Measurements from ENCODE around the gene C11orf24. TPM values are rescaled to one million over a fixed set of nuclear protein-coding genes. Genes with fewer than 3 reads are reported as not detected.
A peak's percentile ranks its signal among the peaks of the same experiment; 100 is the strongest.

The C11orf24 gene
- total and polyA plus RNA-seq, 10 of the 15 experiments (the other 5 are each of a cell fraction or from before 2014, with no cell fraction given): 4.3 to 104 (median 41.4) TPM

- Histone ChIP-seq H2AFZ (ENCODE audit: control insufficient read depth, low read depth, low read length) (no peak overlapping the region), H3K9ac (ENCODE audit: control insufficient read depth, insufficient read depth, low read length) (no peak overlapping the region), H3K27ac (ENCODE audit: control insufficient read depth, insufficient read depth) (no peak overlapping the region), H3K27me3 (replicated peaks in 1 of 2; ENCODE audit: control insufficient read depth in 2 of 2, insufficient read depth in 2 of 2, low read length in 1 of 2) (no peaks in the 10 kb centered on the region), H4K20me1 (ENCODE audit: control insufficient read depth, insufficient read depth) (no peaks in the 10 kb centered on the region), H3K36me3 (ENCODE audit: control insufficient read depth in 2 of 2, insufficient read depth in 2 of 2, low read length in 1 of 2) (no peaks in the 10 kb centered on the region; a peak in 1 of 4 replicates), H3K9me3 (replicated peaks; ENCODE audit: control insufficient read depth, insufficient read depth, low read length) (peaks cover 3% of the 10 kb centered on the region; the same call in 1 of the 3 replicates), H3K4me2 (ENCODE audit: control insufficient read depth, insufficient read depth) (no peak overlapping the region), H3K4me3 (no peak overlapping the region), H3K79me2 (ENCODE audit: control insufficient read depth, insufficient read depth, low read length) (no peaks in the 10 kb centered on the region), H3K4me1 (ENCODE audit: control insufficient read depth, insufficient read depth, low read length) (no peaks in the 10 kb centered on the region; the same call in 1 of the 2 replicates)
- FAIRE-seq: peak; percentile 59
- no peak for DNase-seq (ENCODE audit: low read depth, low spot score)
- TF ChIP-seq CBX5 (IDR thresholded peaks at IDR 0.05; ENCODE audit: low read depth) (no peak), MYB (IDR thresholded peaks at IDR 0.05; ENCODE audit: borderline replicate concordance, low read depth, low read length) (no peak), REST (IDR thresholded peaks at IDR 0.05; ENCODE audit: low read depth, low read length) (no peak)
- ChIA-PET CTCF (interaction anchor here (1.4 kb wide), 1 partner anchor 12 kb away, joined by 3 read pairs; no protein-coding TSS in a partner anchor), POLR2A (no interaction called here), SMC1A (ENCODE audit: uncharacterized antibody, unreplicated experiment) (interaction anchor here (1.3 to 1.6 kb wide), 2 partner anchors 32 to 46 kb away, joined by 3 to 4 read pairs; no protein-coding TSS in a partner anchor), RAD21 (ENCODE audit: unreplicated experiment) (interaction anchor here (1.6 kb wide), 1 partner anchor 44 kb away, joined by 4 read pairs; no protein-coding TSS in a partner anchor)
- intact Hi-C loops (cut with micrococcal nuclease; ENCODE audit: unreplicated experiment): no loop called here
- BruUV-seq (replicated peaks): no TSS peak
- in situ Hi-C loops (cut with MboI): no loop called here
- no peak for ATAC-seq
- 82% methylated on average over 7 of the region's 7 CpGs for WGBS (ENCODE audit: insufficient coverage, insufficient replicate concordance, low lambda C conversion rate, missing lambda C conversion rate)
These were observed 32.4 kb upstream of the C11orf24 start for GRCh38 chr11:68303982-68304780.
